ENCODE measurements around the gene SLC46A1.

SLC46A1 gene

GRCh38 chr17:28404007-28404406 lies 2.0 kb downstream of the SLC46A1 start:
- no peak for DNase-seq

DNA sequence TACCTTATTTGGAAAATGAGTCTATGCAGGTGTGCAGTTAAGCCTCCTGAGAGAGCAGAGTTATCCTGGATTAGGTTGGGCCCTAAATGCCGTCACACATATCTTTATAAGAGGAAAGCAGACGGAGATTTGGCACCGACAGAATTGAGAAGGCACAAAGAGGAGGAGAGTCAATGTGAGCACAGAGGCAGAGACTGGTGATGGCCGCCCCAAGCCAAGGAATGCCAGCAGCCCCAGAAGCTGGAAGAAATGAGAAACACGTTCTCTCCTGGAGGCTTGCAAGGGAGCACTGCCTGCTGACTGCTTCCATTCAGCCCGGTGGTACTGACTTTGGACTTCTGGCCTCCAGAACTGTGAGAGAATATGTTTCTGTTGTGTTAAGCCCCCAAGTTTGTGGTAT lies 3.2 kb downstream of the SLC46A1 start:
- no peak for DNase-seq

DNA sequence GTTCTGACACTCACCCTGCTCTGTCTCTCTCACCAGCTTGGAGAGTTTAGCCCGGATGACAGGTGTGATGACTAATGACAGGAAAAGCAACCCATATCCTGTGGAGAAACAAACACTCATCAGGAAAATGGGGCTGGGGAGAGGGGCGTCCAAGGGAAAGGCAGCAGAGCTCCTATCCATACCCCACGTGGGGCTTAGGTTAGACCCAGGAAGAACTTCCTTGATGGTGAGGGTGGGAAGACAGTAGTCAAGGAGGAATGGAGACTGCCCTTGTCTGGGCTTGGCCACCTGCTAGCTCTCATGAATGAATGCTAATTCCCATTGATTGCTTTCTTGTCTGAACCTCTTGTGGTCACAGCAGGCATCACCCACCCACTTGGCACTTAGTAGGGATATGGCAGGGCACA lies 3.8 kb downstream of the SLC46A1 start:
- DNase-seq = no peak

GRCh38 chr17:28399808-28400207 lies 6.2 kb downstream of the SLC46A1 start:
- no peak for DNase-seq

- DNase-seq = no peak
These were observed 7.6 kb downstream of the SLC46A1 start for GRCh38 chr17:28398280-28398981.

- no peak for DNase-seq
These were observed 8.2 kb downstream of the SLC46A1 start for GRCh38 chr17:28397687-28398279.

DNA sequence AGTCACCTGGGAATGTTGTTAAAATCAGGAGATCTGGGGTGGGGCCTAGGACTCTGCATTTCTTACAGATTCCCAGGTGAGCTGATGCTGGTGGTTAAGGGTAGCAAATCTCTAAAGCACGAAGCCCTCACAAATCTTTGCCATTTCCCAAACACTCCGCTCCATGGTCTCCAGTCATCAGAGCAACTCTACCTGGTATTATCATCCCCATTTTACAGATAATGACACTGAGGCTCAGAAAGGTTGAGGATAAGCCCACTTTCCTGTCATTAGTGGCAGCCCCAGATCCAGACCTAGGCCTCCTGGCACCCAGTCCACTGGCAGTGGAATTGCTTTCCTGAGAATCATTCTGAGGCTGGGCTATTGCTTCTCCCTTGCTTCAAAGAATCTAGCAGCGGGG lies 8.7 kb downstream of the SLC46A1 start:
- no peak for DNase-seq

- no peak for DNase-seq
These were observed 9.3 kb downstream of the SLC46A1 start for GRCh38 chr17:28396635-28397239.

- DNase-seq = no peak
These were observed 10.0 kb downstream of the SLC46A1 start for GRCh38 chr17:28395968-28396367.

DNA sequence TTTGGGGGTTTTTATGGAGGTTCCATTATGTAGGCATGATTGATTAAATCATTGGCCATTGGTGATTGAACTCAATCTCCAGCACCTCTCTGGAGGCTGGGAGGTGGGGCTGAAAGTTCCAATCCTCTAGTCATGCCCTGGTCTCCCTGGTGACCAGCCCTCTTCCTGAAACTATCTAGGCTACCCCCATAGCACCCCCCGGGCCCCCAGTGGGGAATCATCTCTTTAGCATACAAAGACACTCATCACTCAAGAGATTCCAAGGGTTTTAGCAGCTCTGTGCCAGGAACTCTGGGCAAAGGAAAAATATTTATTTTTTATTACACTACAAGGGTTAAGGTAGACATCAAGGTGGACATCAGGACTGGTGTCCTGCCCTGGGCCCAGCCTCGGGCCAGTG lies 10.6 kb downstream of the SLC46A1 start:
- no peak for DNase-seq

- no peak for DNase-seq
These were observed 11.5 kb downstream of the SLC46A1 start for GRCh38 chr17:28394337-28395116.

- DNase-seq = no peak
These were observed 13.5 kb downstream of the SLC46A1 start for GRCh38 chr17:28392491-28392890.

DNA sequence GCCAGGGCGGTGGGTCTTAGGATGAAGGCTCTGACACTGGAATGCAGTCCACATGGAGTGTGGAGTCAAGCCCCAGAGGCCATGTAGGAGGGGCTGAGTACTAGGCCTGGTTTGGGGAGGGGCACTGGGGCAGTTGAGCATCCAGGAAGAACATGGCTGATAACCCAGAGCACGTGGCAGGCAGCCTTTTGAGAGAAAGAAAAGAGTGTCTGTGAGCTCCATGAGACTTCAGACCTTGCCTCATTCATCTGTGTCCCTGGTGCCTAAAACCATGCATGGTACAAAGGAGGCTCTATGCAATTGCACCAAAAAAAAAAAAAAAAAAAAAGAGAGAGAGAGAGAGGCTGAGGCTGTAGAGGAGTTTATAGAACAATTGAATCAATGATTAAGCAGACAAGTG lies 14.6 kb downstream of the SLC46A1 start:
- no peak for DNase-seq

GRCh38 chr17:28390984-28391383 lies 15.0 kb downstream of the SLC46A1 start:
- DNase-seq = no peak

- DNase-seq = no peak
These were observed 15.4 kb downstream of the SLC46A1 start for GRCh38 chr17:28390563-28390962.

DNA sequence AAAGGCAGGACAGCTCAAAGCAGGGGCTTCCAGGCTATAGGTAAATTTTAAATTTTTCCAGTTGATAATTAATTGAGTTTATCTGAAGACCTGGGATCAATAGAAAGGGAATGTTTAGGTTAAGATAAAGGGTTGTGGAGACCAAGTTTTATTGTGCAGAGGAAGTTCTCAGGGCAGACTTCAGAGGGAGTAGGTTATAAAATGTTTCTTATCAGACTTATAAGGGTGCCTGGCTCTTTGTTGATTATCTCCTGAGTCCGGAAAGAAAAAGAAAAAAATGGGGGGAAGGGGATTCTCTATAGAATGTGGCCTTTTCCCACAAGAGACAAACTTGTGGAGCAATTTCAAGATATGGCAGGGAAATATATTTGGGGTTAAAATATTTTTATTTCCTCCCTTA lies 15.9 kb downstream of the SLC46A1 start:
- DNase-seq = no peak

DNA sequence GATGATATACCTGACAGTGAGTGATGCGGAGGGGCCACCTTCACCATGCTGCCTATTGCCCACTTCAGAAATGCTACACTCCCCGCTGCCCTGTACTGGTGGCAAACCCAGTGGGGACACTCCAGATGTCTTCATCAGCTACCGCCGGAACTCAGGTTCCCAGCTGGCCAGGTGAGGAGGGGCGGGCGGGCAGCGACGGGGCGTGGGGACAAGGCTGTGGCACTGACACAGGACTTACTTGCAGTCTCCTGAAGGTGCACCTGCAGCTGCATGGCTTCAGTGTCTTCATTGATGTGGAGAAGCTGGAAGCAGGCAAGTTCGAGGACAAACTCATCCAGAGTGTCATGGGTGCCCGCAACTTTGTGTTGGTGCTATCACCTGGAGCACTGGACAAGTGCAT lies 17.9 kb downstream of the SLC46A1 start:
- DNase-seq = no peak

- DNase-seq = no peak
These were observed 19.6 kb downstream of the SLC46A1 start for GRCh38 chr17:28386391-28386790.

- DNase-seq = no peak
These were observed 20.6 kb downstream of the SLC46A1 start for GRCh38 chr17:28385406-28385805.

DNA sequence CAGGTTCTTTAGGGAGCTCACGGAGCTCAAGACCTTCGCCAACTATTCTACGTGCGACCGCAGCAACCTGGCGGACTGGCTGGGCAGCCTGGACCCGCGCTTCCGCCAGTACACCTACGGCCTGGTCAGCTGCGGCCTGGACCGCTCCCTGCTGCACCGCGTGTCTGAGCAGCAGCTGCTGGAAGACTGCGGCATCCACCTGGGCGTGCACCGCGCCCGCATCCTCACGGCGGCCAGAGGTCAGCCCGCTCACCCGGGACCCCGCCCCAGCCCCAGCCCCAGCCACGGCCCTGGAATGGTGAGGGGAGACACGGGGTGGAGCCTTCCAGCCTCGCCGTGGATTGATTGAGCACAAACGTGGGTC lies 21.0 kb downstream of the SLC46A1 start:
- DNase-seq = no peak

- no peak for DNase-seq
These were observed 21.6 kb downstream of the SLC46A1 start for GRCh38 chr17:28384281-28385036.

DNA sequence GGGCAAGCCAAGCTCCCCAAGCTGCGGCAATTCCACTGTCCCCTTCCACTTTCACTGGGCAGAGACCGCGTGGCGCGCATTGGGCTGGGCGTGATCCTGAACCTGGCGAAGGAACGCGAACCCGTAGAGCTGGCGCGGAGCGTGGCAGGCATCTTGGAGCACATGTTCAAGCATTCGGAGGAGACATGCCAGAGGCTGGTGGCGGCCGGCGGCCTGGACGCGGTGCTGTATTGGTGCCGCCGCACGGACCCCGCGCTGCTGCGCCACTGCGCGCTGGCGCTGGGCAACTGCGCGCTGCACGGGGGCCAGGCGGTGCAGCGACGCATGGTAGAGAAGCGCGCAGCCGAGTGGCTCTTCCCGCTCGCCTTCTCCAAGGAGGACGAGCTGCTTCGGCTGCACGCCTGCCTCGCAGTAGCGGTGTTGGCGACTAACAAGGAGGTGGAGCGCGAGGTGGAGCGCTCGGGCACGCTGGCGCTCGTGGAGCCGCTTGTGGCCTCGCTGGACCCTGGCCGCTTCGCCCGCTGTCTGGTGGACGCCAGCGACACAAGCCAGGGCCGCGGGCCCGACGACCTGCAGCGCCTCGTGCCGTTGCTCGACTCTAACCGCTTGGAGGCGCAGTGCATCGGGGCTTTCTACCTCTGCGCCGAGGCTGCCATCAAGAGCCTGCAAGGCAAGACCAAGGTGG lies 24.7 kb downstream of the SLC46A1 start:
- no peak for DNase-seq
